Breast epithelium (tissue), 4 donors: ENCODE measurements around the gene CNTN5. TPM values are rescaled to one million over a fixed set of nuclear protein-coding genes. Genes with fewer than 3 reads are reported as not detected.

Experiments
- DNase-seq, 2 donors: peaks; one replicate each; pipeline ENCODE4 v3.0.0-alpha.2; 2019; ENCODE audit warnings: low spot score in 2 of 2
- H3K27ac ChIP-seq, 2 donors: fragments of 200-600 bp; sonication (generic) in 1 of 2; one replicate each; pipeline ENCODE4 v1.5.1; 2016 to 2019; ENCODE audit warnings: mild to moderate bottlenecking in 1 of 2
- H3K27me3 ChIP-seq, 2 donors: fragments of 200-600 bp; sonication (generic) in 1 of 2; one replicate each; pipeline versions ENCODE4 v1.5.1 to v1.6.0; 2017 to 2019; ENCODE audit warnings: control low read depth in 1 of 2, mild to moderate bottlenecking in 1 of 2
- H3K36me3 ChIP-seq: fragments of 200-600 bp; one replicate; pipeline ENCODE4 v1.5.1; 2019
- H3K4me1 ChIP-seq, 2 donors: fragments of 200-600 bp; sonication (generic); one replicate each; pipeline ENCODE4 v1.5.1; 2016 to 2019; ENCODE audit warnings: control low read depth in 1 of 2
- H3K4me3 ChIP-seq, 3 donors: fragments of 200-600 bp; sonication (generic); 1 replicate in 2 of 3; 2 replicates in 1 of 3; pipeline ENCODE4 v1.5.1; 2016 to 2019; ENCODE audit warnings: mild to moderate bottlenecking in 3 of 3, moderate library complexity in 2 of 3
- H3K9me3 ChIP-seq, 2 donors: fragments of 200-600 bp; sonication (generic) in 1 of 2; one replicate each; pipeline ENCODE4 v1.5.1; 2016 to 2019; ENCODE audit warnings: control low read depth in 1 of 2
- CTCF ChIP-seq, 3 donors: fragments of 450-650 bp; IDR thresholded peaks; one replicate each; pipeline ENCODE4 v1.5.1; 2016 to 2017; ENCODE audit warnings: antibody characterized with exemption in 3 of 3, mild to moderate bottlenecking in 3 of 3, moderate library complexity in 3 of 3
- POLR2A ChIP-seq: fragments of 450-650 bp; IDR thresholded peaks from one replicate; pipeline ENCODE4 v1.6.1; 2016; ENCODE audit warnings: antibody characterized with exemption, mild to moderate bottlenecking, moderate library complexity
- POLR2AphosphoS5 ChIP-seq, 3 donors: sonication (generic); formaldehyde crosslinking; IDR thresholded peaks; one replicate each; pipeline ENCODE4 v1.6.1; 2017; ENCODE audit warnings: antibody characterized with exemption in 3 of 3
- intact Hi-C: fragments of 100-400 bp; cut with DNase I; formaldehyde crosslinking; loops from one replicate; pipeline ENCODE4 v1.15.1; 2023; ENCODE audit warnings: low total_unique reads
- total RNA-seq, 3 donors: library from RNA; depleted of rRNA; stranded (reverse); fragments of >200 nt; gene quantifications; one replicate each; pipeline ENCODE4 v1.1.0, GENCODE V29; 2016

CNTN5 gene
- total RNA-seq, 3 donors from 2014 or later = not detected

- DNase-seq = no peak
- no peak for TF ChIP-seq CTCF (IDR thresholded peaks at IDR 0.05)
- TF ChIP-seq POLR2AphosphoS5 (IDR thresholded peaks at IDR 0.05) = no peak
- TF ChIP-seq POLR2A = no peak
- intact Hi-C loops = no loop called here
- H3K36me3 ChIP-seq = no peaks in the 10 kb centered on the region
- no peak overlapping the region for H3K4me3 ChIP-seq
- no peaks in the 10 kb centered on the region for H3K9me3 ChIP-seq
- H3K27me3 ChIP-seq = no peaks in the 10 kb centered on the region
- H3K4me1 ChIP-seq = no peaks in the 10 kb centered on the region
- H3K27ac ChIP-seq = no peak overlapping the region
Measured at GRCh38 chr11:99589771-99590170, 569.0 kb downstream of the CNTN5 start.

- no peak for TF ChIP-seq POLR2AphosphoS5 (IDR thresholded peaks at IDR 0.05)
- TF ChIP-seq CTCF (IDR thresholded peaks at IDR 0.05) = no peak
- no peak for TF ChIP-seq POLR2A
- H3K4me1 ChIP-seq = no peaks in the 10 kb centered on the region
- H3K27me3 ChIP-seq = no peaks in the 10 kb centered on the region
- H3K36me3 ChIP-seq = no peaks in the 10 kb centered on the region
- H3K4me3 ChIP-seq = no peak overlapping the region
- H3K27ac ChIP-seq = no peak overlapping the region
- intact Hi-C loops = no loop called here
- H3K9me3 ChIP-seq = no peaks in the 10 kb centered on the region
- DNase-seq = no peak
Measured at GRCh38 chr11:99592266-99592665, 571.5 kb downstream of the CNTN5 start.

- Histone ChIP-seq H3K4me3 (no peak overlapping the region), H3K36me3 (no peaks in the 10 kb centered on the region), H3K4me1 (no peaks in the 10 kb centered on the region), H3K27me3 (no peaks in the 10 kb centered on the region), H3K9me3 (no peaks in the 10 kb centered on the region), H3K27ac (no peak overlapping the region)
- intact Hi-C loops = no loop called here
- TF ChIP-seq CTCF (IDR thresholded peaks at IDR 0.05) = no peak
- no peak for TF ChIP-seq POLR2A
- no peak for TF ChIP-seq POLR2AphosphoS5 (IDR thresholded peaks at IDR 0.05)
- DNase-seq = no peak
Measured at GRCh38 chr11:99593197-99593596, 572.4 kb downstream of the CNTN5 start.

GRCh38 chr11:99601179-99601578 is 580.4 kb downstream of the CNTN5 start:
- no peaks in the 10 kb centered on the region for H3K27me3 ChIP-seq
- intact Hi-C loops = loop anchor here (5.0 kb wide), 1 partner anchor 476 kb away; no protein-coding TSS in a partner anchor
- DNase-seq = no peak
- TF ChIP-seq POLR2AphosphoS5 (IDR thresholded peaks at IDR 0.05) = no peak
- TF ChIP-seq CTCF (IDR thresholded peaks at IDR 0.05) = no peak
- TF ChIP-seq POLR2A = no peak
- H3K9me3 ChIP-seq = no peaks in the 10 kb centered on the region
- H3K4me3 ChIP-seq = no peak overlapping the region
- no peaks in the 10 kb centered on the region for H3K4me1 ChIP-seq
- no peaks in the 10 kb centered on the region for H3K36me3 ChIP-seq
- no peak overlapping the region for H3K27ac ChIP-seq

- H3K27ac ChIP-seq = no peak overlapping the region
- intact Hi-C loops = no loop called here
- no peak for TF ChIP-seq CTCF (IDR thresholded peaks at IDR 0.05)
- no peak for TF ChIP-seq POLR2AphosphoS5 (IDR thresholded peaks at IDR 0.05)
- TF ChIP-seq POLR2A = no peak
- H3K4me3 ChIP-seq = no peak overlapping the region
- no peaks in the 10 kb centered on the region for H3K36me3 ChIP-seq
- H3K4me1 ChIP-seq = no peaks in the 10 kb centered on the region
- H3K9me3 ChIP-seq = no peaks in the 10 kb centered on the region
- H3K27me3 ChIP-seq = no peaks in the 10 kb centered on the region
- DNase-seq = no peak
Measured at GRCh38 chr11:99614352-99614751, 593.6 kb downstream of the CNTN5 start.
